ENCODE results near the gene CYP46A1. TPM values are rescaled to one million over a fixed set of nuclear protein-coding genes. Genes with fewer than 3 reads are reported as not detected.

CYP46A1 gene
- total RNA-seq, 4 donors from 2014 or later: 0.26 to 6.4 (median 1.7) TPM

DNA sequence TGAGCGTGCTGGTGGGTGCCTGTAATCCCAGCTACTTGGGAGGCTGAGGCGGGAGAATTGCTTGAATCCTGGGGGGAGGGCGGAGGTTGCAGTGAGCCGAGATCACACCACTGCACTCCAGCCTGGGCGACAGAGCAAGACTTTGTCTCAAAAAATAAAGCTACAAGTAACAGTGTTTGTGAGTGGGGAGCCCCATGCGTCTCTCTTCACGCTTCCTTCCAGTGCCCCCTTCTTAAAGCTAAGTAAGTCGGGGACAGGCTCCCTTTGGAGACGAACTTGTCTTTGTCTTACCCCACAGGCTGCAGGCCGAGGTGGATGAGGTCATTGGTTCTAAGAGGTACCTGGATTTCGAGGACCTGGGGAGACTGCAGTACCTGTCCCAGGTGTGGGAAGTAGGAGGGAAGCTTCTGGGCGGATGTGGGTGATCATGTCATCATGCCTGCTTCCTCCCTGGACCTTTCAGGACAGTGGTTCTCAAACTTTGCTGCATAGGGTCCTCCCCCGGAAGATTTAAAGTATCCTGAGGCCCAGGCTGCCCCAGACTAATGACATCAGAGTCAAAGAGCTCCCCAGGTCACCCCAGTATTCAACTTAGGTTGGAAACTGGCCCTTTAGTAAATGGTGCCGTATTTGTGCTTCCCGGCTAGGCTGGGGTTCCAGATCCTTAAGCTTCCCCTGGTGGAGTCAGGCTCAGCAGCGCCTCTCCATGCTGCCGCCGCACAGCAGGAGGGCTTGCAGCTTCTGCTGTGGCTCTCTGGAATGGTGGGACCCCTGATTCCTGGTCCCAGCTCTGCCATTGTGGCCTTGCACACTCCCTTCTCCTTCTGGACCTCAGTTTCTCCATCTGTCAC is 37.1 kb downstream of the CYP46A1 start:
- DNase-seq: no peak
- Histone ChIP-seq H3K27ac (no peak overlapping the region), H3K27me3 (no peaks in the 10 kb centered on the region), H3K36me3 (no peaks in the 10 kb centered on the region), H3K4me3 (no peak overlapping the region), H3K9me3 (no peaks in the 10 kb centered on the region), H3K4me1 (no peaks in the 10 kb centered on the region)
- intact Hi-C loops (cut with DNase I; ENCODE audit: low total_unique reads): no loop called here
- TF ChIP-seq CTCF (IDR thresholded peaks at IDR 0.05) (no peak), POLR2A (IDR thresholded peaks at IDR 0.05) (no peak)

GRCh38 chr14:99721792-99722516 is 37.9 kb downstream of the CYP46A1 start:
- intact Hi-C loops (cut with DNase I; ENCODE audit: low total_unique reads): no loop called here
- Histone ChIP-seq H3K9me3 (no peaks in the 10 kb centered on the region), H3K36me3 (no peaks in the 10 kb centered on the region), H3K27me3 (no peaks in the 10 kb centered on the region), H3K4me1 (no peaks in the 10 kb centered on the region), H3K4me3 (no peak overlapping the region), H3K27ac (no peak overlapping the region)
- TF ChIP-seq POLR2A (IDR thresholded peaks at IDR 0.05) (no peak), CTCF (IDR thresholded peaks at IDR 0.05) (no peak)
- peak in 1 of 2 donors; percentile 8 for DNase-seq

- no peak for TF ChIP-seq CTCF (IDR thresholded peaks at IDR 0.05)
- no peak for TF ChIP-seq POLR2A (IDR thresholded peaks at IDR 0.05)
- Histone ChIP-seq H3K36me3 (no peaks in the 10 kb centered on the region), H3K4me3 (no peak overlapping the region), H3K27ac (no peak overlapping the region), H3K9me3 (no peaks in the 10 kb centered on the region), H3K4me1 (no peaks in the 10 kb centered on the region), H3K27me3 (no peaks in the 10 kb centered on the region)
- intact Hi-C loops (cut with DNase I; ENCODE audit: low total_unique reads): no loop called here
- DNase-seq: no peak
Observed at GRCh38 chr14:99722741-99723140, 38.6 kb downstream of the CYP46A1 start.

- intact Hi-C loops (cut with DNase I; ENCODE audit: low total_unique reads): no loop called here
- H3K36me3 ChIP-seq: no peaks in the 10 kb centered on the region
- no peak overlapping the region for H3K4me3 ChIP-seq
- DNase-seq: peak; percentile 17 to 40
- TF ChIP-seq CTCF (IDR thresholded peaks at IDR 0.05) (no peak), POLR2A (IDR thresholded peaks at IDR 0.05) (no peak)
- H3K27me3 ChIP-seq: no peaks in the 10 kb centered on the region
- H3K27ac ChIP-seq: no peak overlapping the region
- H3K9me3 ChIP-seq: no peaks in the 10 kb centered on the region
- H3K4me1 ChIP-seq: no peaks in the 10 kb centered on the region
Observed at GRCh38 chr14:99724196-99724891, 40.2 kb downstream of the CYP46A1 start.

All from uterus (tissue), 4 donors.